ENCODE data around the gene GGNBP2. TPM values are rescaled to one million over a fixed set of nuclear protein-coding genes. Genes with fewer than 3 reads are reported as not detected.

GGNBP2 gene
- total RNA-seq, 1 donor from 2014 or later: 108 TPM

GRCh38 chr17:36628576-36628975 is 83.9 kb downstream of the GGNBP2 start:
- intact Hi-C loops (cut with micrococcal nuclease): loop anchor here (2.0 to 5.0 kb wide), 2 partner anchors 319 to 744 kb away; partner anchors contain the start of gene AATF

- intact Hi-C loops (cut with micrococcal nuclease): loop anchor here (1.0 to 5.0 kb wide), 7 partner anchors 26 to 743 kb away; partner anchors contain the start of gene AATF
These were observed 84.6 kb downstream of the GGNBP2 start for GRCh38 chr17:36629252-36629847.

- intact Hi-C loops (cut with micrococcal nuclease): loop anchor here (1.0 to 5.0 kb wide), 7 partner anchors 27 to 743 kb away; partner anchors contain the start of gene AATF
These were observed 85.3 kb downstream of the GGNBP2 start for GRCh38 chr17:36629970-36630502.

- intact Hi-C loops (cut with micrococcal nuclease): no loop called here
These were observed 86.3 kb downstream of the GGNBP2 start for GRCh38 chr17:36631022-36631421.

GRCh38 chr17:36632916-36633771 is 88.4 kb downstream of the GGNBP2 start:
- intact Hi-C loops (cut with micrococcal nuclease): no loop called here

Other genes with a start within 250 kb of the GGNBP2 start
- gene TBC1D3G, start 221.0 kb upstream of the GGNBP2 start, total RNA-seq: not detected in 2 replicates
- gene TBC1D3H, start 156.5 kb upstream of the GGNBP2 start, total RNA-seq: not detected in 2 replicates
- gene ZNHIT3, start 58.2 kb upstream of the GGNBP2 start, total RNA-seq: 37.6 and 38.0 TPM in 2 replicates
- gene MYO19, start 10.1 kb upstream of the GGNBP2 start, total RNA-seq: 105 and 115 TPM in 2 replicates
- gene PIGW, start 9.9 kb upstream of the GGNBP2 start, total RNA-seq: 14.4 and 15.8 TPM in 2 replicates
- gene DHRS11, start 47.0 kb downstream of the GGNBP2 start, total RNA-seq: 5.7 and 6.1 TPM in 2 replicates
- 10.3 and 10.6 TPM in 2 replicates for gene MRM1, start 56.7 kb downstream of the GGNBP2 start, total RNA-seq

All from T-helper 1 cell treated with Interleukin-12 subunit alpha and Interleukin-12 subunit beta and Interleukin-4 antibody, amounts not matched to agents 30 ng/mL and 1 ng/mL, for 36 hours (primary cell).